Activated T-helper 17 cell treated with anti-CD3 and anti-CD28 coated beads, Interleukin-2, amount 50 U/mL, for 72 hours (primary cell): Measurements from ENCODE around the gene NDUFAF7. TPM values are rescaled to one million over a fixed set of nuclear protein-coding genes. Genes with fewer than 3 reads are reported as not detected.
"Not testable (repeated sequence)": the region's sequence is repeated elsewhere in the genome, so short reads cannot be mapped to it uniquely, and the experiment has no call there.

Experiments
- ATAC-seq: fragments of 150-1000 bp; cut with Tn5 transposase; replicated peaks from 2 replicates; pipeline ENCODE4 v1.10.0; 2021; ENCODE audit warnings: mild to moderate bottlenecking, moderate library complexity
- H3K27ac Mint-ChIP-seq: one replicate; pipeline ENCODE4 v1.8.0; 2022; ENCODE audit warnings: mixed read lengths
- H3K27me3 Mint-ChIP-seq: one replicate; pipeline ENCODE4 v1.8.0; 2022; ENCODE audit warnings: mixed read lengths
- H3K36me3 Mint-ChIP-seq: one replicate; pipeline ENCODE4 v1.8.0; 2022; ENCODE audit warnings: low read depth, mild to moderate bottlenecking, mixed read lengths
- H3K4me1 Mint-ChIP-seq: one replicate; pipeline ENCODE4 v1.8.0; 2022; ENCODE audit warnings: mixed read lengths
- H3K4me3 Mint-ChIP-seq: one replicate; pipeline ENCODE4 v1.8.0; 2022; ENCODE audit warnings: mild to moderate bottlenecking, mixed read lengths
- H3K9me3 Mint-ChIP-seq: one replicate; pipeline ENCODE4 v1.8.0; 2022; ENCODE audit warnings: mixed read lengths
- total RNA-seq, 2 donors: library from RNA; stranded (reverse); gene quantifications; one replicate each; pipeline ENCODE4 v1.2.3, GENCODE V29; 2022

The NDUFAF7 gene
- 10 to 100 TPM; 21.9 to 29.8 TPM for total RNA-seq

DNA sequence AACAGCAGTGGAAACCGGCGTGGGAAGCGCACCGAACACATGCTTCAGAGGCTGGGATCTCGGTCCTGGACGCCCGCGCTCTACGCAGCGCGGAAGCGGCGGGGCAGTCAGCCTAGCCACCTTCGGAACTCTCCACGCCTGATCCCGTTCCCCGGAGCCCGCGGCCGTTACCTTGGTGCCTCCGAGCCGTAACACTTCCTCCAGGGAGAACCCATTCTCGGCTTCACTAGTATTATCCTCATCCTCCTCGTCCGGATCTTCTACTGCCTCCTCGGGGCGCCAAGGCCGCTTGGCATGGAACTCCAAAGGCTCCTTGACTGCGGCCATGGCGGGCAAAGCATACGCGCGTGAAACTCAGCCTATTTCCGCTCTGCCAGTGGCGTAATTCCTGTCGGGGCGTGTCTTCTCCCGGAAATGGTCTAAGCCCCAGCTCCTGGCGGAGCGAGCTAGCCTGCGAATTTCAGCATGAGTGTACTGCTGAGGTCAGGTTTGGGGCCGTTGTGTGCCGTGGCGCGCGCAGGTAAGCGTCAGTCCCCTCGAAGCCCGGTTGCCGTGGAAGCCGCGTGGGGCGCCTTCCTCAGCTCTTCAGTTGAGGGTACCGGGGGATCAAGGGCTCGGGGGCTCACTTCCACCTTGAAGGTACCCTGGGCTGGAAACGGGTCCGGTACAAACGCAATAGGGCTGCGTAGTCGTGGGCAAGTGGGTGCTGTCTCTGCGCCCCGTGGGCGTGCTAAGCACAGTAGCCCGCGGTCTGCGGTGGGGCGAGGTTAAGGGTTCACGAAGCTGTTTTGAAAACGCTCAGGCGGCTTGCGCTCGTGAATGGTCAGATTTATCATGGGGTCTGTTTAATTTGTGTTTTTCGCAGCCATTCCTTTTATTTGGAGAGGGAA, at the start of gene NDUFAF7, which contains the start of gene CEBPZ:
Gene NDUFAF7, plus strand, starts transcription at position 418 of the 890 bp plus-strand sequence. Its CDS starts 48 bp downstream, at position 466.
Gene CEBPZ, minus strand, starts transcription at position 356 of the 890 bp plus-strand sequence. Its CDS starts 29 bp downstream, at position 327.
- H3K36me3 Mint-ChIP-seq: peaks cover 53% of the 10 kb centered on the region

DNA sequence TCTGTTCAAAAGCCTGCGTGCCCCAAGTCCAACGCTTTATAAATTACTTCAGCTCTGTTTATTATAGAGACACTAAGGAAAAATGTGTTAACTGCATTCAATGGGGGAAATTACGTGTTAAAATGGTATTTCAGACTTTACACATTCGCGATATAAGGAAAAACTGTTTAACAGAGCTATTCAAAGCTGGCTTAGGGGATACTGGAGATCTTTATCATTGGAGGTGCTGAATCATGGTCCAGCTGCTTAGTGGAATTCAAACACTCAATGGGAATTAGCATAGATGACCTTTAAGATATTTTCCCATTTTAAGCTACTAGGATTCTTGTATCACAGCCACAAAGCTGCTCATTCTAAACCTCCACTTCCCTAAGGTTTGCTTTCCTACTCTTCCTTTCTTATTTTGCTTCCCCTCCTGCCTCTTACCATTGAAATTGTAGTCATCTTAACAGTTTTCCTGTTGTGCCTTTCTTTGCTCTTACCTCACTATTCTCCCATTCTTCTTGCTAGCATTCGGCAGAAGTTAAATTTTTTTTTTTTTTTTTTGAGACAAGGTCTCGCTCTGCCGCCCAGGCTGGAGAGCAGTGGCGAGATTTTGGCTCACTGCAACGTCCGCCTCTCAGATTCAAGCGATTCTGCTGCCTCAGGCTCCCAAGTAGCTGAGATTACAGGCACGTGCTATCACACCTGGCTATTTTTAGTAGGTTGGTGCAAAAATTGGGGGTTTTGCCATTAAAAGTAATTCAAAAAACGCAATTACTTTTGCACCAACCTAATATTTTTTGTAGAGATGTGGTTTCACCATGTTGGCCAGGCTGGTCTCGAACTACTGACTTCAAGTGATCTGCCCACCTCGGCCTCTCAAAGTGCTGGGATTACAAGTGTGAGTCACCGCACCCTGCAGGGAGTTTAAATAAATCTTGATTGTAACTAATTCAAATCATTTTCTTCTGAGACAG, 49.5 kb upstream of the NDUFAF7 start:
- no peaks in the 10 kb centered on the region for H3K9me3 Mint-ChIP-seq
- no peak overlapping the region for H3K27ac Mint-ChIP-seq
- peaks cover 11% of the 10 kb centered on the region for H3K27me3 Mint-ChIP-seq
- H3K36me3 Mint-ChIP-seq: no peaks in the 10 kb centered on the region
- H3K4me3 Mint-ChIP-seq: no peak overlapping the region
- no peak for ATAC-seq
- H3K4me1 Mint-ChIP-seq: no peaks in the 10 kb centered on the region

More for the DNA sequence above, at the start of gene NDUFAF7, which contains the start of gene CEBPZ:
- ATAC-seq: peak; percentile 97
- Mint-ChIP-seq H3K9me3 (no peaks in the 10 kb centered on the region), H3K4me3 (no peak within 1 kb of the TSS), H3K27me3 (no peaks in the 10 kb centered on the region), H3K27ac (no peak within 1 kb of the TSS), H3K4me1 (peaks cover 19% of the 10 kb centered on the region)

- Mint-ChIP-seq H3K9me3 (no peaks in the 10 kb centered on the region), H3K27ac (no peak within 1 kb of the TSS), H3K4me1 (no peaks in the 10 kb centered on the region), H3K4me3 (no peak within 1 kb of the TSS), H3K36me3 (no peaks in the 10 kb centered on the region), H3K27me3 (peaks cover 11% of the 10 kb centered on the region)
- no peak for ATAC-seq
Measured at GRCh38 chr2:37188570-37188969, 42.9 kb upstream of the NDUFAF7 start, which contains the start of gene SULT6B1. SULT6B1 (minus strand) TSS chr2:37188670; CDS start chr2:37188640, 30 bp downstream.

GRCh38 chr2:37189452-37190153, 41.9 kb upstream of the NDUFAF7 start:
- Mint-ChIP-seq H3K4me3 (no peak overlapping the region), H3K27ac (no peak overlapping the region), H3K36me3 (no peaks in the 10 kb centered on the region), H3K9me3 (no peaks in the 10 kb centered on the region), H3K4me1 (no peaks in the 10 kb centered on the region), H3K27me3 (peaks cover 11% of the 10 kb centered on the region)
- peak; percentile 66 for ATAC-seq

GRCh38 chr2:37190290-37190689, 41.2 kb upstream of the NDUFAF7 start:
- no peak overlapping the region for H3K4me3 Mint-ChIP-seq
- H3K27ac Mint-ChIP-seq: no peak overlapping the region
- no peaks in the 10 kb centered on the region for H3K9me3 Mint-ChIP-seq
- no peak for ATAC-seq
- H3K4me1 Mint-ChIP-seq: no peaks in the 10 kb centered on the region
- H3K27me3 Mint-ChIP-seq: peaks cover 11% of the 10 kb centered on the region
- no peaks in the 10 kb centered on the region for H3K36me3 Mint-ChIP-seq

- peaks cover 3% of the 10 kb centered on the region for H3K36me3 Mint-ChIP-seq
Measured at GRCh38 chr2:37191253-37191652, 40.2 kb upstream of the NDUFAF7 start.

DNA sequence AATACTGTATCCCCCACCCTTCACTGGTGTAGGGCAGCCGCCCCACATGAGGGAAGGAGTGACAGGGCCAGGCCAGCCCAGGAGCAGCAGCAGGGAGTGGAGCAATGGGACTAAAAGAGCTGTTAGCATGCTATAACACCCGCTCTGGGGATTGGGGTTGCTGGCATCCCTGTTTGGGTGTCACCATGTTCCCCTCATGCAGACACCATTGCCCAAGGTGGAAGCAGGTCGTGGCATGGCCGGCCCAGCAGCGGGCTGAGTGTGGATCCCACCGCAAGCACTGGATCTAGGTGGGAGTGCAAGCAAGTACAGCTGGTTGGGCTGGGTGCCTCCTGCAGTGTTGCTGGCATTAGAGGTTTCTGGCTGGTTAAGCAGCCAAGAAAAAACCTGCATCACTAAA, 39.7 kb upstream of the NDUFAF7 start:
- Mint-ChIP-seq H3K27ac (no peak overlapping the region), H3K4me3 (no peak overlapping the region), H3K4me1 (peaks cover 5% of the 10 kb centered on the region), H3K27me3 (peaks cover 4% of the 10 kb centered on the region), H3K36me3 (peaks cover 8% of the 10 kb centered on the region), H3K9me3 (no peaks in the 10 kb centered on the region)
- no peak for ATAC-seq

More at GRCh38 chr2:37191253-37191652, 40.2 kb upstream of the NDUFAF7 start:
- Mint-ChIP-seq H3K27me3 (peaks cover 6% of the 10 kb centered on the region), H3K4me1 (peaks cover 2% of the 10 kb centered on the region), H3K9me3 (no peaks in the 10 kb centered on the region), H3K27ac (no peak overlapping the region), H3K4me3 (no peak overlapping the region)
- no peak for ATAC-seq

- no peak overlapping the region for H3K27ac Mint-ChIP-seq
- peaks cover 4% of the 10 kb centered on the region for H3K27me3 Mint-ChIP-seq
- ATAC-seq: no peak
- H3K9me3 Mint-ChIP-seq: no peaks in the 10 kb centered on the region
- H3K4me3 Mint-ChIP-seq: no peak overlapping the region
- H3K36me3 Mint-ChIP-seq: peaks cover 14% of the 10 kb centered on the region
- peaks cover 5% of the 10 kb centered on the region for H3K4me1 Mint-ChIP-seq
Measured at GRCh38 chr2:37192551-37192950, 38.9 kb upstream of the NDUFAF7 start.

DNA sequence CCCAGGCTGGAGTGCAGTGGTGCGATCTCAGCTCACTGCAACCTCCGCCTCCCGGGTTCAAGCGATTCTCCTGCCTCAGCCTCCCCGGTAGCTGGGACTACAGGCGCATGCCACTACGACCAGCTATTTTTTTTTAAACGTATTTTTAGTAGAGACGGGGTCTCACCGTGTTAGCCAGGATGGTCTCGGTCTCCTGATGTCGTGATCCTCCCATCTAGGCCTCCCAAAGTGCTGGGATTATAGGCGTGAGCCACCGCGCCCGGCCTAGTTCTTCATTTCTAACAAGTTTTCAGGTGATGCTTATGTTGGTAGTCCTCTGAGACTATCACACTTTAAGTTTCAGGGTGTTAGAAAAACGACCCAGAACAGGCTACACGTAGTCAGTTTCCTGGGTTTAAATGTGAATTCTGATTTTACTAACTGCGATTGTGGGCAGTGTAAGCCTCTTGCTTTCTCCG, 35.6 kb upstream of the NDUFAF7 start:
- not testable (repeated sequence) for H3K9me3 Mint-ChIP-seq, H3K27me3 Mint-ChIP-seq, ATAC-seq
- Mint-ChIP-seq H3K36me3 (peaks cover 34% of the 10 kb centered on the region), H3K27ac (peak overlapping the region; percentile 97), H3K4me3 (peak overlapping the region; percentile 91), H3K4me1 (peaks cover 10% of the 10 kb centered on the region)

GRCh38 chr2:37196320-37197195, 34.9 kb upstream of the NDUFAF7 start, which contains the start of gene CEBPZOS:
CEBPZOS (plus strand) TSS chr2:37196496; CDS start chr2:37199705, 3,209 bp downstream.
- Mint-ChIP-seq H3K4me1 (peaks cover 10% of the 10 kb centered on the region), H3K4me3 (peak within 1 kb of the TSS; percentile 91), H3K9me3 (no peaks in the 10 kb centered on the region), H3K27ac (peak within 1 kb of the TSS; percentile 97), H3K36me3 (peaks cover 40% of the 10 kb centered on the region), H3K27me3 (no peaks in the 10 kb centered on the region)
- ATAC-seq: peak; percentile 88

DNA sequence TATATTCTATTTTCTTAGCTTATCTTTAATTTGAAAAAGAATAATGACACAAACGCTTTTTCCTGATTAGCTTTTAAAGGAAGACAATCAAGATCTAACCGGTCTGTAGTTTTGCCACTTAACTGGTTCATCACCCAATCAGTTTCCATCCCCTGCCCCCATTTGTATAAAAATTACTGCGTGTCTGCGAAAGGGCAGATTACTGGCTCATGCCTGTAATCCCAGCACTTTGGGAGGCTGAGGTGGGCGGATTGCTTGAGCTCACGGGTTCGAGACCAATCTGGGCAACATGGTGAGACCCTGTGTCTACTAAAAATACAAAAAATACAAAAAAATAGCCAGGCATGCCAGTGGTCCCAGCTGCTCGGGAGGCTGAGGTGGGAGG, 32.8 kb upstream of the NDUFAF7 start:
- Mint-ChIP-seq H3K36me3 (peaks cover 61% of the 10 kb centered on the region), H3K27me3 (no peaks in the 10 kb centered on the region), H3K27ac (no peak overlapping the region), H3K4me3 (no peak overlapping the region), H3K9me3 (no peaks in the 10 kb centered on the region), H3K4me1 (peaks cover 13% of the 10 kb centered on the region)
- ATAC-seq: no peak

DNA sequence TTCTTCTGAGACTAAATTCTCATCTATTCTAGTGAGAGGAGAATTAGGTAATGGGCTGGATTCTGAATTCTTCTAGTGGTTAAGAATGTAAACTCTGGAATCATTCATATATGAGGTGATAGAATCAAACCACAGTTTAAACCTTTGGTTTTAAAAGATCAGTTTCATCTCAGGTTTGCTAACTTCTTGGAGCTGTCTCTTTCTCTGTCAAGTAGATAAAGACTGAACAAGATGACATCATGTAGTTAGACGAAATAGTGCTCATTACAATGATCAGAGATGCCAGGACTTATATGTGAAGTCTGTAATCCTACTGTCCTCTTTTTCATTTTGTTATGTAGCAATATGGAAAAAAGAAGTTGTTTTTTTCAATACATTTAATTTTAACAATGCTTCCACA, 30.2 kb upstream of the NDUFAF7 start:
- no peaks in the 10 kb centered on the region for H3K27me3 Mint-ChIP-seq
- no peaks in the 10 kb centered on the region for H3K9me3 Mint-ChIP-seq
- ATAC-seq: peak; percentile 17
- H3K4me1 Mint-ChIP-seq: peaks cover 20% of the 10 kb centered on the region
- H3K36me3 Mint-ChIP-seq: peaks cover 85% of the 10 kb centered on the region
- H3K27ac Mint-ChIP-seq: peak overlapping the region; percentile 78
- H3K4me3 Mint-ChIP-seq: peak overlapping the region; percentile 28

GRCh38 chr2:37201766-37202165, 29.7 kb upstream of the NDUFAF7 start:
- Mint-ChIP-seq H3K4me1 (peaks cover 19% of the 10 kb centered on the region), H3K9me3 (peaks cover 3% of the 10 kb centered on the region), H3K4me3 (peak overlapping the region; percentile 28), H3K36me3 (peaks cover 85% of the 10 kb centered on the region), H3K27me3 (no peaks in the 10 kb centered on the region), H3K27ac (peak overlapping the region; percentile 78)
- peak; percentile 71 for ATAC-seq
